Activated naive CD8-positive, alpha-beta T cell treated with anti-CD3 and anti-CD28 coated beads, Interleukin-2, amount 10 ng/mL, durations not matched to agents 7 days and 5 days (primary cell): ENCODE data around the gene HS3ST4. TPM values are rescaled to one million over a fixed set of nuclear protein-coding genes. Genes with fewer than 3 reads are reported as not detected.

Experiments used
- ATAC-seq: fragments of 150-1000 bp; cut with Tn5 transposase; one replicate; pipeline ENCODE4 v1.10.0; 2021; ENCODE audit warnings: low read depth, moderate library complexity
- POLR2A ChIA-PET: fragments of 350-600 bp; sonication (Branson Sonifier 250); formaldehyde crosslinking; loops from one replicate; lab custom pipeline; 2021; ENCODE audit warnings: antibody characterized with exemption; lab: Charles Lee
- DNase-seq: peaks from one replicate; pipeline ENCODE4 v3.0.0; 2021
- H3K27ac Mint-ChIP-seq: one replicate; pipeline ENCODE4 v1.8.0; 2022; ENCODE audit warnings: mild to moderate bottlenecking, mixed read lengths
- H3K27me3 Mint-ChIP-seq: one replicate; pipeline ENCODE4 v1.8.0; 2022; ENCODE audit warnings: mild to moderate bottlenecking, moderate library complexity, mixed read lengths
- H3K36me3 Mint-ChIP-seq: one replicate; pipeline ENCODE4 v1.8.0; 2021; ENCODE audit warnings: mild to moderate bottlenecking, mixed read lengths
- H3K4me1 Mint-ChIP-seq: one replicate; pipeline ENCODE4 v1.8.0; 2021; ENCODE audit warnings: mixed read lengths
- H3K4me3 Mint-ChIP-seq: one replicate; pipeline ENCODE4 v1.8.0; 2022; ENCODE audit warnings: mild to moderate bottlenecking, moderate library complexity, mixed read lengths
- H3K9me3 Mint-ChIP-seq: one replicate; pipeline ENCODE4 v1.8.0; 2021; ENCODE audit warnings: mixed read lengths
- total RNA-seq, 2 experiments: library from RNA; stranded (reverse); gene quantifications; one replicate each; pipeline ENCODE4 v1.2.3, GENCODE V29; 2021

Gene HS3ST4
- total RNA-seq, result not detected

DNA sequence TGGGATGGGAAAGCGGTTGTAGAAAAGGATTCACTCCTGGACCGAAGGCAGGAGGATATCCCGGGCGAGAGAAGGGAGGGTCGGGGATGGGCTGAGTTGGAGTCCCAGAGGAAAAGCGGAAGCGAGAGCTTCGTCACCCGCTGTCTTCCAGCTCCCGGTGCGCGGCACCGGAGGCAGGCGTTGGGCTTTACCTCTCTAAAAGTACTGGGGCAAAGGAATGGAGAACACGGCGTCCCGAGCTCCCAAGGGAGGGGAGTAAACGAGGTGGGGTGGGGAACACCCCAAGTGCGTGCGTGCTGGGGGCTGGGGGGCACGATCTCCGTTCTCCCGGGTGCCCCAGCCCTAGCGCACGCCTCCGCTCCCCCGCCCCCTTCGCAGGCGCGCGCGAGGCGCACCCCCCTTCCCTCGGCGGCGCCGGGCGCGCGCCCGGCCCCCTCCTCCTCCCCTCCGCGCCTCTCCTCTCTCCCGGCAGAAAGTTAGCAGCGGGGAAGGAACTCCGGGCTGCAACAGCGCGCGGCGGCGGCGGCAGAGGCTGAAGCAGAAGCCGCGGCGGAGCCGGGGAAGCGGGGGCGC, at the start of gene HS3ST4:
TSS of gene HS3ST4 (plus strand) at position 441 of the 573 bp plus-strand sequence.
- Mint-ChIP-seq H3K9me3 (no peaks in the 10 kb centered on the region), H3K27me3 (peaks cover 61% of the 10 kb centered on the region), H3K36me3 (no peaks in the 10 kb centered on the region), H3K27ac (peak within 1 kb of the TSS; percentile 35), H3K4me3 (peak within 1 kb of the TSS; percentile 23), H3K4me1 (peaks cover 1% of the 10 kb centered on the region)
- DNase-seq (no peak), ATAC-seq (no peak)
- POLR2A ChIA-PET, result interaction anchor here (0.6 kb wide), 1 partner anchor 468 kb away, joined by 5 read pairs; no protein-coding TSS in a partner anchor

DNA sequence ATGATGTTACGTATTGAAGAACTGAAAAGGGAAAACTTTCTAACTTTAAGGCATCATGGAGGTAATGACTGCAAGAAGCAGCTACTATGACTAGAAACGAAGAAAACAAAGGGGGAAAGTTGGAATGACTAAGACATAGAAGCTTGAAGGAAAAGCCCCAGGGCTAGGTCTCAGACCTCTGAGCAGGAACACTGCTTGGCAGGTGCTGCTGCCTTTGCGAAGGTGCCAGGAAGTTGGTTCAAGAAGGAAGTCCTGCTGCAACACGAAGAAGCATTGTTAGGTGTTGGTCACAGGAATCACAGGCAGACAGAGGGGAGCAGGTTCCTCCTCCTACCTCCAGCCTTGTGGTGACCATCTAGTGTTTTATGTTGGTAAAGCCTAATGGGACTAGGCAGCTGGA, 48.1 kb upstream of the HS3ST4 start:
- POLR2A ChIA-PET, result no interaction called here
- no peak for ATAC-seq
- no peak for DNase-seq
- no peaks in the 10 kb centered on the region for H3K27me3 Mint-ChIP-seq
- no peaks in the 10 kb centered on the region for H3K36me3 Mint-ChIP-seq
- no peak overlapping the region for H3K27ac Mint-ChIP-seq
- no peak overlapping the region for H3K4me3 Mint-ChIP-seq
- no peaks in the 10 kb centered on the region for H3K4me1 Mint-ChIP-seq
- H3K9me3 Mint-ChIP-seq, result peaks cover 1% of the 10 kb centered on the region

DNA sequence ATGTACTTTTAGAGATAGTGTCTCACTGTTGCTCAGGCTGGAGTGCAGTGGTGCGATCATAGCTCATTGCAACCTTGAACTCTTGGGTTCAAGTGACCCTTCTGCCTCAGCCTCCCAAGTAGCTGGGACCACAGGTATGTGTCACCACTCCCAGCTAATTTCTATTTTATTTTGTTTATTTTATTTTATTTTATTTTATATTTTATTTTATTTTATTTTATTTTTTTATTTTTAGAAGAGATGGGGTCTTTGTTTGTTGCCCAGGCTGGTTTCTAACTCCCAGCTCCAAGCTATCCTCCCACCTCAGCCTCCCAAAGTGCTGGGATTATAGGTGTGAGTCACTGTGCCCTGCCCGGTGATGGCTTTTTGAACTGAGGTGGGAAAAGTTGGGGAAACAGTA, 35.1 kb upstream of the HS3ST4 start:
- no peak overlapping the region for H3K27ac Mint-ChIP-seq
- DNase-seq, result no peak
- no peaks in the 10 kb centered on the region for H3K36me3 Mint-ChIP-seq
- no peak for ATAC-seq
- no peak overlapping the region for H3K4me3 Mint-ChIP-seq
- H3K9me3 Mint-ChIP-seq, result peaks cover 6% of the 10 kb centered on the region
- POLR2A ChIA-PET, result no interaction called here
- no peaks in the 10 kb centered on the region for H3K4me1 Mint-ChIP-seq
- H3K27me3 Mint-ChIP-seq, result peaks cover 5% of the 10 kb centered on the region

DNA sequence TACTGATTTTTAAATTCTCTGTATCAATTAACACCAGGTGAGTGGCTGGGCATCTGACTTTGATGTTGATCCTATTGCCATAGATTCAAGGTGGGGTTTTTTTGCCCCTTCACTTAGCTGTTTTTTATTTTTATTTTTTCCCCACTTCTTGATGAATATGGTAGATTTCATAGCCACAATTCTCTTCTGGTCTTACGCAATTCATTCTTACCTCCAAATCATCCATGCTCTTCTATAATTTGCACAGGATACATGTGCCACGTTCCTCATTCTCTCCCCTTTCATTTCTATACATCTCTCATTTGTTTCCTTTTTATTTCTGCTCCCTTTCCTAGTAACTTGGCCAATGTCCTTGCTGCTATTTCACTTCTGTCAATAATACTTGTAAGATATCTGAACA, 14.9 kb upstream of the HS3ST4 start:
- ATAC-seq, result no peak
- no peaks in the 10 kb centered on the region for H3K4me1 Mint-ChIP-seq
- no peaks in the 10 kb centered on the region for H3K36me3 Mint-ChIP-seq
- POLR2A ChIA-PET, result no interaction called here
- no peaks in the 10 kb centered on the region for H3K9me3 Mint-ChIP-seq
- H3K4me3 Mint-ChIP-seq, result no peak overlapping the region
- H3K27ac Mint-ChIP-seq, result no peak overlapping the region
- peaks cover 2% of the 10 kb centered on the region for H3K27me3 Mint-ChIP-seq
- DNase-seq, result no peak

DNA sequence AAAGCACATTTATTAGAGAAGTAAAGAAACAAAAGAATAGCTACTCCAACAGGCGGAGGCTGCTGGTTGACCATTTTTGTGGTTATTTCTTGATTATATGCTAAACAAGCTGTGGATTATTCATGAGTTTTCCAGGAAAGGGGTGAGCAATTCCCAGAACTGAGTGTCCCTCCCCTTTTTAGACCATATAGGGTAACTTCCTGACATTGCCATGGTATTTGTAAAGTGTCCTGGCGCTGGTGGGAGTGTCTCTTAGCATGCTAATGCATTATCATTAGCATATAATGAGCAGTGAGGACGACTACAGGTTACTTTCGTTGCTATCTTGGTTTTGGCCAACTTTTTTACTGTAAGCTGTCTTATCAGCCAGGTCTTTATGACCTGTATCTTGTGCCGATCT, 12.2 kb upstream of the HS3ST4 start:
- no peak for DNase-seq
- ATAC-seq, result no peak
- Mint-ChIP-seq H3K4me3 (no peak overlapping the region), H3K9me3 (no peaks in the 10 kb centered on the region), H3K36me3 (no peaks in the 10 kb centered on the region), H3K4me1 (no peaks in the 10 kb centered on the region), H3K27me3 (peaks cover 5% of the 10 kb centered on the region), H3K27ac (no peak overlapping the region)
- POLR2A ChIA-PET, result no interaction called here

DNA sequence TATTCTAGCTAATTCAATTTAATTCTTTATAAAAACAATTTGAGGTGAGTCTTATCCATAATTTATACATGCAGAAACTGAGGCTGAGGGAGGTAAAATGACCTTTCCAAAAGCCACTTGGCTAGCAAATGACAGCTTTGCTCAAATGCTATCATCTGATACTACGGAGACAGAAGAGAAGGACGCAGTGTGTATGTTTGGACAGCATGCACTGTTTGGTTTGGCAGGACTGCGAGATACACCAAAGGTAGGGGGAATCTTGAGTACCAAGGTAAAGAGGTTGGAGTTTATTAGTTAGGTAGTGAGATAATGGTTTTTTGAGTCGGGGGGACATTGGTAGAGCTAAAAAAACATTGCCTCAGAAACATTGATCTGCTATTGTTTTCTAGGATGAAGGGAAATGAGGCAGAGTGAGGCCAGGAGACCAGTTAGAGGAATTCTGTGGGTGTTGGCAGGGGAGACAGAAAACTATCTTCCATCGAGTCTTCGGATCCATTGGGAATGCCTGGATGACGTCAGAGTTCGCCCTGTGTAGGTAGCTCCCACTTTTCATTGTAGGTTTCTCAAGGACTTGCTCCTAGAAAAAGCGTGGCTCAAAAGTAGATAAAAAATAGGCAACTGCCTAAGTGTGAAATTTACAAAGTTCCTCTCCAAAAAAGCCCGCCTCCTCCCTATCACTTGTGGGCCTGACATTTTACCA, 2.5 kb upstream of the HS3ST4 start:
- DNase-seq (no peak), ATAC-seq (no peak)
- H3K27ac Mint-ChIP-seq, result no peak overlapping the region
- no peaks in the 10 kb centered on the region for H3K9me3 Mint-ChIP-seq
- POLR2A ChIA-PET, result no interaction called here
- H3K27me3 Mint-ChIP-seq, result peaks cover 43% of the 10 kb centered on the region
- H3K4me3 Mint-ChIP-seq, result no peak overlapping the region
- H3K4me1 Mint-ChIP-seq, result peaks cover 1% of the 10 kb centered on the region
- H3K36me3 Mint-ChIP-seq, result no peaks in the 10 kb centered on the region

DNA sequence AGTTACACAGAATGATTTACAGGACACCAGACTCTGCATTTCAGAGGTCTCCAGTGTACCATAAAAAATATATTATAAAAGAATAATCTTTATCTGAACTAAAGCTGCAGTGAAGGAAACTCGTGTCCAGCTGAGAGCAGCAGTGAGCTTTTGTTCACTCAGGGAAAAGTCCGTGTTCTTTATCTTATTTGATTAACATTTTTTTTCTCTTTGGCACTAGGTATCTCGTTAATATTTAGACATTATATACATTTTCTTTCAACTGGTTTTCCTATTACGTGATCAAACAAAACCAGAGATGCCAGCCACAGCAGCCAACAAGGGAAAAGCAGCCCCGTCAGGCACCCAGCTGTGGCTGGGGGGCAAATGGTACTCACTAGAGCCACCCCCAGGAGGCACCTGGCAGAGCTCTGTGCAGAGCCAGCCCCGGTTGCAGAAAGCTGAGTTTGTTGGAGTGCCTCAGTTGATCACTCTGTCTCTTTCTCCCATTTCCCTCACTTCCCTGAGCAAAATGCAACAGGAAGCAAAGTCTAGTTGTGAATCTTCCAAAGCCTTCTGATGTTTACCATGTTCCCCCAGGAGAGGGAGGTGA, 1.1 kb upstream of the HS3ST4 start:
- peaks cover 56% of the 10 kb centered on the region for H3K27me3 Mint-ChIP-seq
- POLR2A ChIA-PET, result no interaction called here

DNA sequence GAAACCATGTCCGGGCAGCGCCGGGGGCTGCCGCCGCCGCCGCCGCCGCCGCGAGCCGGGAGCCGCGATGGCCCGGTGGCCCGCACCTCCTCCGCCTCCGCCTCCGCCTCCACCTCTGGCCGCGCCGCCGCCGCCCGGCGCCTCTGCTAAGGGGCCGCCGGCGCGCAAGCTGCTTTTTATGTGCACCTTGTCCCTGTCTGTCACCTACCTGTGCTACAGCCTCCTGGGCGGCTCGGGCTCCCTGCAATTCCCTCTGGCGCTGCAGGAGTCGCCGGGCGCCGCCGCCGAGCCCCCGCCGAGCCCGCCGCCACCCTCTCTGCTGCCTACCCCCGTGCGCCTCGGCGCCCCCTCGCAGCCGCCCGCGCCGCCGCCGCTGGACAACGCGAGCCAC, 587 bp downstream of the HS3ST4 start:
- no peaks in the 10 kb centered on the region for H3K9me3 Mint-ChIP-seq
- POLR2A ChIA-PET, result no interaction called here
- DNase-seq, result peak; percentile 25
- H3K27ac Mint-ChIP-seq, result no peak overlapping the region
- ATAC-seq, result no peak
- peaks cover 1% of the 10 kb centered on the region for H3K4me1 Mint-ChIP-seq
- H3K27me3 Mint-ChIP-seq, result peaks cover 62% of the 10 kb centered on the region
- no peak overlapping the region for H3K4me3 Mint-ChIP-seq
- no peaks in the 10 kb centered on the region for H3K36me3 Mint-ChIP-seq

More for the DNA sequence above, 1.1 kb upstream of the HS3ST4 start:
- H3K27ac Mint-ChIP-seq, result no peak overlapping the region
- H3K4me1 Mint-ChIP-seq, result peaks cover 1% of the 10 kb centered on the region
- no peaks in the 10 kb centered on the region for H3K36me3 Mint-ChIP-seq
- no peaks in the 10 kb centered on the region for H3K9me3 Mint-ChIP-seq
- ATAC-seq (no peak), DNase-seq (no peak)
- H3K4me3 Mint-ChIP-seq, result no peak overlapping the region

DNA sequence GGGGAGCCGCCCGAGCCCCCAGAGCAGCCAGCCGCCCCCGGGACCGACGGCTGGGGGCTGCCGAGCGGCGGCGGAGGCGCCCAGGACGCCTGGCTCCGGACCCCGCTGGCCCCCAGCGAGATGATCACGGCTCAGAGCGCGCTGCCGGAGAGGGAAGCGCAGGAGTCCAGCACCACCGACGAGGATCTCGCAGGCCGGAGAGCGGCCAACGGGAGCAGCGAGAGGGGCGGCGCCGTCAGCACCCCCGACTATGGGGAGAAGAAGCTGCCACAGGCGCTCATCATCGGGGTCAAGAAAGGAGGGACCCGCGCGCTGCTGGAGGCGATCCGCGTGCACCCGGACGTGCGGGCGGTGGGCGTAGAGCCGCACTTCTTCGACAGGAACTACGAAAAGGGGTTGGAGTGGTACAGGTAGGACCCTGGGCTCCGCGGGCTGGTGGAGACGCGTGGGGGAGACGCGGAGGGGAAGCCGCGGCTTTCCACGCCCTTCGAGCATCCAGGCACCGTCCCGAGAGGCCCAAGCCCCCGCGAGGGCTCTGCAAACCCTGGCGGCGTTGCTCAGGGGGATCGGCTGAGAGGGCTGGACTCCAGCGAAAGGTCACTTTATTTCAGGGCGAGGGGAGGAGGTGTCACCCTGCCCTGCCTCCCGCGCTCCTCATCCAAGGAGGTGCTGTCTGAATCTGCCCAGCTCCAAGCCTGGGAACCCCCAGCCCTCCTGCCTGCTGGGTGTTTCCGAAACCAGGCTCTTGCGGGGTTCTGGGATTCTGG, 1.2 kb downstream of the HS3ST4 start:
- Mint-ChIP-seq H3K27me3 (peaks cover 62% of the 10 kb centered on the region), H3K9me3 (no peaks in the 10 kb centered on the region), H3K4me3 (no peak overlapping the region), H3K27ac (no peak overlapping the region), H3K4me1 (peaks cover 1% of the 10 kb centered on the region), H3K36me3 (no peaks in the 10 kb centered on the region)
- DNase-seq (no peak), ATAC-seq (no peak)
- POLR2A ChIA-PET, result no interaction called here

DNA sequence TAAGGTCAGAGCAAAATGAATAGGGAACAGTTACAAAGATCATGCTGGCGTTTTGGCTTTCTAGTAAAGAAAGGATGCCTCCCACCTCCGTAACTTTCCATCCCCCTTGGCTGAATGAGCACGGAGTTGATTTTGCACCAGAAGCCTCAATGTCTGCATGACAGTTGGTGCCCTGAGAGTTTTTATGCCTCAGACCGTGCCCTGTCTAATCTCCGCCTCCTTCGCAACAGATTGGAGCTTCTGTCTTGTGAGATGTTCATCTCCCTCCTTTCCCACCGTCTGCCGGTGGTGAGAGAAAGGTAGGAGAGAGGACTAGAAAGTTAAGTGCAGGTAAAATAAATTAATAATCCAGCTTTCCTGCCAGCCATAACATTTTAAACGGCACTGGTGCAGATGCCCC, 1.9 kb downstream of the HS3ST4 start:
- POLR2A ChIA-PET, result no interaction called here
- H3K27ac Mint-ChIP-seq, result no peak overlapping the region
- peaks cover 62% of the 10 kb centered on the region for H3K27me3 Mint-ChIP-seq
- ATAC-seq, result no peak
- no peaks in the 10 kb centered on the region for H3K9me3 Mint-ChIP-seq
- peaks cover 1% of the 10 kb centered on the region for H3K4me1 Mint-ChIP-seq
- H3K4me3 Mint-ChIP-seq, result no peak overlapping the region
- H3K36me3 Mint-ChIP-seq, result no peaks in the 10 kb centered on the region
- DNase-seq, result no peak

DNA sequence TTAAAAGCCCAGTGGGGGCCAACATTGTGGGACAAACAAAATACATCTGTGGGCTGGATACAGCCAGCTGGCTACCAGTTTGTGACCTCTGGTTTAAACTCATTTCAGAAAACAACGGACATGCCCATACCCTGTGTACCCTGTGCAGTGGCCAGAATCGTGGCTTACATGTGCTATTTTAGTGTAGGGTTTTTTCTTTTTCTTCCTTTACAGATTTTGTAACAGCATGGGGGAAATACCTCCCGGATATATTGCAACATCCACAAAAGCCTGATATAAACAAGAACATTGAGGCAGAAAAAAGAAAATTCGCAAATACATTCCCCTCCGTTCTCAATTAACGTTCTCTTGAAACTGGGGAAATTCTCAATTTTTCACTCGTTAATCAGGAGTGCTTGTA, 7.3 kb downstream of the HS3ST4 start:
- H3K27me3 Mint-ChIP-seq, result peaks cover 26% of the 10 kb centered on the region
- no peaks in the 10 kb centered on the region for H3K4me1 Mint-ChIP-seq
- DNase-seq, result no peak

DNA sequence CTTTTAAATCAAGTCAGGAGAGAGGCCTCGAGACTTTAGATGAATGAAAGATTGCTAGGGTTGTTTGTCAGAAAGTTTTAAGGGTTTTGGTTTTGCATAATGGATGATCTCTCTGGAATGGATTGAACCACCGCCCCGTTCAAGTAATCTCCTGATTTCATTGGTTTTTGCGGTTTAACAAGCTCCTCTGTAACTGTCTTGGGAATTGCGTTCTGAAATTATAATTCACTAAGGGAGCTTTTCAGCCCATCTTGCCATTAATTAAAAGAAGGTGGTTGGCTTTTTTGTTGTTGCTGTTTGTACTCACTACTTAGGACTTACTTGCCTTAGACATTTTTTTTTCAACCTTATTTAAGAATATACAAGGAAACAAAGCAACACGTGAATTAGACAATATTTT, 8.8 kb downstream of the HS3ST4 start:
- H3K27ac Mint-ChIP-seq, result no peak overlapping the region
- H3K27me3 Mint-ChIP-seq, result peaks cover 11% of the 10 kb centered on the region
- DNase-seq (no peak), ATAC-seq (no peak)
- no peaks in the 10 kb centered on the region for H3K9me3 Mint-ChIP-seq
- no peaks in the 10 kb centered on the region for H3K4me1 Mint-ChIP-seq
- POLR2A ChIA-PET, result no interaction called here
- H3K36me3 Mint-ChIP-seq, result no peaks in the 10 kb centered on the region
- H3K4me3 Mint-ChIP-seq, result no peak overlapping the region

More for the DNA sequence above, 7.3 kb downstream of the HS3ST4 start:
- ATAC-seq, result no peak
- Mint-ChIP-seq H3K9me3 (no peaks in the 10 kb centered on the region), H3K27ac (no peak overlapping the region), H3K4me3 (no peak overlapping the region), H3K36me3 (no peaks in the 10 kb centered on the region)
- POLR2A ChIA-PET, result no interaction called here

DNA sequence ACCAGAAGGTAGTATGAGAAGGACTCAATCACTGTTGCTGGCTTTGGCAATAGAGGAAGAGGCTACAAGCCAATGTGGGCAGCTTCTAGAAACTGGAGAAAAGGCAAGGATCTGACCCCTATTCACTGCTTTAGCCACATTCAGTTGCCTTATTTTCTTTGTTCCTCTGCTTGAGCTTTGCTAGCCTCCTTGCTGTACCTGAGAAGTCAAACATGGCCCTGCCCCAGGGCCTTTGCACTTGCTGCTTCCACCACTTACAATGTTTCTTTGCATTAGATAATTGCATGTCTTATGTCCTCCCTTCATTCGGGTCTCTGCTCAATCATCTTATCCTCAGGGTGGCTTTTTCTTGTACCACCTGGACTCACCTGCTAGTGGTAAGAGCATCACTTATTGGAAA, 15.8 kb downstream of the HS3ST4 start:
- no peaks in the 10 kb centered on the region for H3K9me3 Mint-ChIP-seq
- no peaks in the 10 kb centered on the region for H3K36me3 Mint-ChIP-seq
- DNase-seq, result no peak
- no peak overlapping the region for H3K4me3 Mint-ChIP-seq
- no peak overlapping the region for H3K27ac Mint-ChIP-seq
- POLR2A ChIA-PET, result no interaction called here
- H3K27me3 Mint-ChIP-seq, result peaks cover 12% of the 10 kb centered on the region
- H3K4me1 Mint-ChIP-seq, result no peaks in the 10 kb centered on the region
- no peak for ATAC-seq
